HG03066 (cell line): ENCODE data around the gene DIP2C.
"Not testable (repeated sequence)": the region's sequence is repeated elsewhere in the genome, so short reads cannot be mapped to it uniquely, and the experiment has no call there.

Experiments used
- ATAC-seq: cut with Tn5 transposase; IDR thresholded peaks from one replicate; pipeline ENCODE4 v1.9.1; 2021; ENCODE audit warnings: low read depth; ENCODE audit not compliant: unreplicated experiment

DIP2C gene

DNA sequence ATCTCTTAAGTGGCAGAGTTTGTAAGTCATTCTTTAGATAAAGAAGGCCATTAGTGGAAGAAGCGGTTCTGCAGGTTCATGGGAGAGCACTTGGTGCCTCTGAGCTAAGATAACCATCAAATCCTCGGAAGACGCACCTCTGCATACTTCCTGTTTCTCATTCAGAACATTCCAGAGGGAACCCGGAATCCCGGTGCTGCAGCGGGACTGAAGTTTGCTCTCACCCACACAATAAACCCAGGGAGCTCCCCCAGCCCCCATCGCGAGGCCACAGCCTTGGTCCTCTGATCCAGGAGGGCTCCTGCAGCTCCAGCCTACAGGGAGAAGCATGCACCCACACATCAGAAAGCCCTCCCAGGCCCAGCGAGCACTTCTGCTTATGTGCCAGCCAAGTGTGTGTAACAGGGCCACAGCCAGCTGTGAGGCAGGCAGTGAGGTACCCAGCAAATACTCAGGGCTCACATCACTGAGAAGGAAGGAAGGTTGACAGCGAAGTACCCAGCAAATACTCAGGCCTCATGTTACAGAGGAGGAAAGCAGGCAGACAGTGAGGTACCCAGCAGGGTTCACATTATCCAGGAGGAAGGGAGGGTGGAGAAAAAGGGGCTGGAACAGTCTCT is 142.4 kb downstream of the DIP2C start:
- no peak for ATAC-seq

DNA sequence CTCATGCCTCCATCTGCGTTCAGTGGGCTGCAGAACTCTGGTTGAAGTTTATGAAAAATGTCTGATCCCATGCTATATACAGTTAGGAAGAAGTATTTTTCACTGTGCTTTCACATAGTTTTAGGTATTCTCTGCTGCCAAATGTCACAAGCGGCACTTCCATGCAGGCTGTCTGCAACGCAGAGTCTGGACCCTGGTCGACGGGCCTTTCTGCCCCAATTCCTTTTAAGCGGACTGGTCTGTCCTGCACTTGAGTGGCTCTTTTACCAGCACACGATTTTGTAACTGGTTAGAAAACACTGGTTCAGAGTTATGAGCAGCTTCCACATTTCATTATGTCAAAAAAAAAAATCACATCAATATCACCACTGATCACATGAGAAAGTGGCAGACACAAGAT is 143.0 kb downstream of the DIP2C start:
- no peak for ATAC-seq

DNA sequence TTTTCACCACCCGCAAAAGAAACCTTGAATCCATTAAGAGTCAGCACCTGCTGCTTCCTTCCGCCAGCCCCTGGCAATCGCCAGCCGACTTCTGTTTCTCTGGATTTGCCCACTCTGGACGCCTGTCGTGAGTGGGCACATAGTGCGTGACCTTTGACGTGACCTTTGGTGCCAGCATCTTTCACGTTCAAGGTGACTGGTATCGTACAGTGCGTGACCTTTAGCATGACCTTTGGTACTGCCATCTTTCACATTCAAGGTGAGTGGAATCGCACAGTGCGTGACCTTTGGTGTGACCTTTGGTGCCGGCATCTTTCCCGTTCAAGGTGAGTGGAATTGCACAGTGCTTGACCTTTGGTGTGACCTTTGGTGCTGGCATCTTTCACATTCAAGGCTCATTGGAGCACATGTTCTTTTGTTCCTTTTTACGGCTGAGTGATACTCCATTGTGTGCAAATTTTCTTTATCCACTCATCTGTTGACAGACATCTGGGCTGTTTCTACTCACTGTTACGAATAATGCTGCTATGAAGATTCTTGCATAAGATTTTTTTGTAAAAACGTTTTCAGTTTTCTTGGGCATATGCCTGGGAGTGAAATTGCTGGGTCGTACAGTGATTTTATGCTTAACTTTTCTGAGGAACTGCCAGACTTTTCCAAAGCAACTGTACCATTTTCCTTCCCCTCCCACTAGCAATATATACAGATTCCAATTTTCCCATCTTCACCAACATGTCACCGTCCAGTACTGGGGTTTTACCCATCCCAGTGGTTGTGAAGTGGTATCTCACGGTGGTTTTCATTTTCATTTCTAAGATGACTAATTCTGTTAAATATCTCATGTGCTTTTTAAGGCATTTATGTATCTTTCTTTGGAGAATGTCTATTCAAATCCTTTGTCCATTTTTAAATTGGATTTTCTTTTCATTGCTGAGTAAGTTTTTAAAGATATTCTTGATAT is 145.3 kb downstream of the DIP2C start:
- no peak for ATAC-seq

DNA sequence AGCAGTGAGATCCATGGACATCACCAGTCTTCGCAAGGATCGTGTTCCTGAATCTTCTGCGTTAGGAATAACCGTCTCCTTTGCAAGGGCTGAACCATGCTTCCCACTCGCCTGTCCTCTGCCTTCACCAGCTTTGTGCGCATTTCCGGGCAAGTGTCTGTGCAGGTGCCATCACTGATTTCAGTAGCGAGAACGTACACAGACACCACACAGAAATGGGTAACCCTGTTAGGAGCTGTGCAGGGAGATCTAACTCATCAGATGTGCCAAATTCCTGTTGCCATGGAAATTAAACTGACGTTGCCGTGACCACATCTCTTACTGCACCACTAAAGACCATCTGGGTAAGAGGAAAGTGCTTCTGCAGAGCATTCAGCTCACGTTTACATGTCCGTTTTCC is 146.3 kb downstream of the DIP2C start:
- no peak for ATAC-seq

DNA sequence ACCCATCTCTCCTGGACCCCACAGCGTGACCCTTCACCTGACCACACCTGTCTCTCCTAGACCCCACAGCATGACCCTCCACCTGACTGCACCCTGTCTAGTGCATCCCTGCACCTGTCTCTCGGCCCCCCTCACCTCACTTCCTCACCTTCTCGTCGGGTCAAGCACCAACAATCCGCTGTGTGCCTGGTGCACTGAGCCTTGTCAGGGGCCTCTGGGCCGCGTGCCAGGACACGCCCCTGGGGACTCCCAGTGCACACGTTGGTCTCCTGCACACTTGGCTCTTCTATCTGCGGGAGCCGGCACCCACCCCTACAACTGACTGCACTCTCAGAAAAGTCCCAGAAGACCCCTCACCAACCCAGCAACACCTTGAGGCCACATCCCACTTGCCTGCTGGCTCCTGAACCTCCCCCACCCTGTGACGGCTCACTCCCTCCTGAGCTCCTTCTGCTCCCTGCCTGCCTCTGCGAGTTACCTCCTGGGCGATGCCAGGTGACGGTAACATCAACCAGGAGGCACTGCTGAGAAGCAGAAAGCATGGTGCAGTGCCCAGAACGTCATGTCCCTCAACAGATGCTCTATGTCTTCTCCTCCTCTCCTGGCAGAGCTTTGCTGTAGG is 147.6 kb downstream of the DIP2C start:
- ATAC-seq, result no peak

DNA sequence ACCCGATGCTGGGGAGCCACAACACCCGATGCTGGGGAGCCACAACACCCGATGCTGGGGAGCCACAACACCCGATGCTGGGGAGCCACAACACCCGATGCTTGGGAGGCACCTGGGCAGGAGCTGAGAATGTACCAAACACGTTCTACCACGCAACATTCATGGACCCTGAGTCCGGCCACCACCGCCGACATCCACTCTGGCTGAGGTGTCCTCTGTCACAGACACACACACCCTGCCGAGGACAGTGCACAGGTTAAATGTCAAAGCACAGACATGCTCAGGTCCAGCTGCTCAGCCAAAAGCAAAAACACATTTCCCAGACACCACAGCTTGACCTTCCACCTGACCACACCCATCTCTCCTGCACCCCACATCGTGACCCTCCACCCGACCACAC is 148.4 kb downstream of the DIP2C start:
- ATAC-seq, result no peak

DNA sequence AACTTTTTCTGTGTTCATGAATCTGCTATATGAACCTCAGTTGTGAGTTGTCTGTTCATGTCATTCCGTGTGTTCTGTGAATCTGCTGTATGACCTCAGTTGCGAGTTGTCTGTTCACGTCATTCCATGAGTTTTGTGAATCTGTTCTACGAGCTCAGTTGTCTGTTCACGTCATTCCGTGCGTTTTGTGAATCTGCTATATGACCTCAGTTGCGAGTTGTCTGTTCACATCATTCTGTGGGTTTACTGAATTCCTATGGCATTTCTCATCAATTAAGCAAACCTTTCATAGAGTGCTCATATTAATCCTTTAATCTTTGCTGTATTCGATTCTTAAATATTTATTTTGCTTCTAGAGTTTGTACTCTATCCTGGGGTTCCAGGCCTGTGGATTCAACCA is 150.6 kb downstream of the DIP2C start:
- no peak for ATAC-seq

DNA sequence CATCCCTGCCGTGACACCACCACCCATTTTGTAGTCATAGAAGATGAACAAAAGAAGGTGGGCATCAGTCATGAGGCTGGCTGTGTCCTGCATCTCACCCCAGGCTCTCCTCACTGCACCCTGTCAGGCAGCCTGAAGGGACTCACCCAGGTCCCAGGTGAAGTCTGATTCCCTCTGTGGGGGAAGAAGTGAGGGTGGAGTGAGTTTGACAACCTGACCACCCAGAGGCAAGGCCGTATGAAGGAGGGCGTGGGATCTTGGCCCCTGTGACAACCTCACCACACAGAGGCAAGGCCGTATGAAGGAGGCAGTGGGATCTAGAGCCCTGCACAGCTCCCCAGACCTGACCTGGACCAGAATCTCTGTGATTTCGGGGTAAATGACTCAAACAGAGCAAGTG is 152.5 kb downstream of the DIP2C start:
- no peak for ATAC-seq

DNA sequence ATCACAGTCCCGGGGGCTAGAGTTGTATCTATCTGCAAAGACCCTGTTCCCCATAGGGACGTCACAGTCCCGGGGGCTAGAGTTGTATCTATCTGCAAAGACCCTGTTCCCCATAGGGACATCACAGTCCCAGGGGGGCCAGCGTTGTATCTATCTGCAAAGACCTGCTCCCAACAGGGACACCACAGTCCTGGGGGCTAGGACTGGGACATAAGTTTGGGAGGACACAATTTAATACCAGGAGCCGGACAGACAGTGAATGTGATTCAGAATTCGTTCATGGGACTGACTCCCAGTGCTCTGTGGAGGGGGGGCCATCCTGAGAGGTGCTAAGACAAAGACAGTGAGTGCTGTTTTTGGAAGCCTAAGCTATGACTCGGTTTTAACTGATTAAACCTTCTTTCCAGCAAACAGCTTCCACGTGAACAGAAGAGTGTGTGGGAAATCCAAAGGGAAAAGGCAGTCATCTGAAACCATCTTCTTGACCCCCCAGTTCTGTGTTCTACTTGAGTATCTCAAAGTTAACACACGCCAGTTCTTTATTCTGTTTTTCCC is 153.0 kb downstream of the DIP2C start:
- ATAC-seq, result no peak

DNA sequence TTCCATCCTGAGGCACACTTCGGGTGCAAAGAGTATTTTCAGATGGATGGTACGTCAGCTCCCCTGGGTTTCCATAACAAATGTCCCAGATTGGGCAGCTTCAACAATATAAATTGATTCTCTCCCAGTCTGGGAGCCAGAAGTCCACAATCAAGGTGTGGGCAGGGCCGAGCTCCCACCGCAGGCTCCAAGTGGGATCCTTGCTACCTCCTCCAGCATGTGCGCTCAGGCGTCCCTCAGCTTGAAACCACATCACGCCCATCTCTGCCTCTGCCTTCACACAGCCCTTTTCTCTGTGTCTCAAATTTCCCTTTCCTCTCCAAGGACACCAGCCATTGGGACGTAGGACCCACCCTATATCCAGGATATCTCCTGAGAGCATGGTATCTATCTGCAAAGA is 153.5 kb downstream of the DIP2C start:
- no peak for ATAC-seq

DNA sequence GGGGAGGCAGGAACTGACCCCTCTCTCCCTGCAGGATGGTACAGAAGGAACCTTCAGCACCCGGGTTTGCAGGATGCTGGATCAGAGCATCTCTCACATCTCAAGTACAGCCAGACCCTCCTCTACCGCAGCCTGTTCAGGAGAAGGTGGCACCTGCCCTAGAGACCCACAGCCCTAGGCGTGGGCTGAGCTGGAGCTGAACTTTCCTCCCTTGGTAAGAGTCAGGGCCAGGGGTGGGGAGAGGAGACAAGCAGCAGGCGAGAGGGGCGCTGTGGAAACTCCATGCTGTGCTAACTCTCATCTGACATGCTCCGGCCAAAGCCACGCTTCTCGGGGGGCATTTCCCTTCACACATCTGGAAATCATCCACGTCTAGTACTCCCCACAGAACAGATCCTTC is 154.4 kb downstream of the DIP2C start:
- ATAC-seq, result no peak

DNA sequence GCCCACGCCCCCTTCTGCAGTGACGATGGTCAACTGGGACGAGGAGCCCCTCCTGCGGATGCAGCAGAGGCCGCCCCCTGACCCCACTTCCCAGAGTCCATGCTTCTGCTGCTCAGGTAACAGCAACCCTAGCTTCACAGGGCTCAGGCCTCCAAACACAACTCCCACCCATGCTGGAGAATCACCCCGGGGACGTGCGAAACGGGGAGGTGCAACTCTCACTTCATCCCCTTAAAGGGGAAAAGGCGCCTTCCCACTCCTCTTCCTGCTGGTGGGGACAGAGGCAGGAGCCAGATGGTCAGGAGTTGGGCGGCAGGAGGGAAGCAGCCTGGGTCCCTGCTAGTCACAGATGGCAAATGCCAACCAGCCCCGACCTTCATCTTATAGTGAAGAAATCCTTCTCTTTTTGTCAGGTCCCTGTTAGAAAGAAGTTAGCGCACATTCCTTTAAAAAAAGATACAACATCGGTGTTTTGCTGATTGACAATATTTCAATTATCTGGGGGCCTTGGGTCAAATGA is 155.4 kb downstream of the DIP2C start:
- no peak for ATAC-seq

DNA sequence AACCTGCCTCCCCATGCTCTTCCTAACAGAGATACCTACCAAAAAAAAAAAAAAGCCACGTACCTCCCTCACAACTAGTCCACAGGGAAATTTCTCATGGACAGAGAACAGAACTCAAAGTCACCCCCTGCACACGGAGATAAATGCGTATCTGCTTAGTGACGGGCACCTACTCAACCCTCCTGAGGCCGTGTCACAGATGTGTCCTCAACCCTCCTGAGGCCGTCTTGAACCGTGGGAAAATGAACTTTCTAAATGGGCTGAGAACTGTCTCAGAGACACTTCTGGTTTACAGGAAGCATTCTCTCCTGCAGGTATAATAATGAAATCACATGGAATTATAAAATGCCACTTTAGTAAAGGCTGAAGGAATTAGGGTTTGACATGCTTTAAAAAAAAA is 155.9 kb downstream of the DIP2C start:
- ATAC-seq, result no peak

DNA sequence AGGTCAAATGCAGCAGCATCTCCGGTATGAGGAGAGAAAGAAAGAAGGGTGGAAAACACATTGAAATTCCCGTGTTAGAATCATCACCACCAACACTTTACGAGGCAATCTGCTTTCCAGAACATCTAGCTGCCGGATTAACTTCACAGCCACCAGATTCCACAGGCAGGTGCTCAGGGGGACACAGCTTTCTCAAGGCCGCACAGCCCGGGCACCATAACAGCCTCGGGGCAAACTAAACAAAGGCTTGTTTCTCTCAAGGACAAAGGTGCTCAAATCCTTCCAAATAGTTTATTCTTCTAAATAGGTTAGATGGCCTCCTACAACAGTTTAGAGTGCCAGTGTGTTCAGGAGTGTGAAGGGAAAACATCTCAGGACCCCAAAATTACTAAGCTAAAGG is 156.3 kb downstream of the DIP2C start:
- ATAC-seq, result no peak

DNA sequence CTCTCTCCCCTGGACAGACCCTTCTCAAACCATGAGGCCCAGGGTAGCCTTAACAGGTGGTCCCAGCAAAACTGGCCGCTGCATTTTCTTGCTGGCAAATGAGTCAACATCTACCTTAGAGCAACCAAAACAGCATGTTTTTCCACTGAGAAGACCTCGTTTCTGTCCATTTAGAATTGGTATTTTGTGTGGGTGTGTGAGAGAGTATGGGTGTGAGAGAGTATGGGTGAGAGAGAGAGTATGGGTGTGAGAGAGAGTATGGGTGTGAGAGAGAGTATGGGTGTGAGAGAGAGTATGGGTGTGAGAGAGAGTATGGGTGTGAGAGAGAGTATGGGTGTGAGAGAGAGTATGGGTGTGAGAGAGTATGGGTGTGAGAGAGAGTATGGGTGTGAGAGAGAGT is 157.1 kb downstream of the DIP2C start:
- ATAC-seq, result not testable (repeated sequence)

DNA sequence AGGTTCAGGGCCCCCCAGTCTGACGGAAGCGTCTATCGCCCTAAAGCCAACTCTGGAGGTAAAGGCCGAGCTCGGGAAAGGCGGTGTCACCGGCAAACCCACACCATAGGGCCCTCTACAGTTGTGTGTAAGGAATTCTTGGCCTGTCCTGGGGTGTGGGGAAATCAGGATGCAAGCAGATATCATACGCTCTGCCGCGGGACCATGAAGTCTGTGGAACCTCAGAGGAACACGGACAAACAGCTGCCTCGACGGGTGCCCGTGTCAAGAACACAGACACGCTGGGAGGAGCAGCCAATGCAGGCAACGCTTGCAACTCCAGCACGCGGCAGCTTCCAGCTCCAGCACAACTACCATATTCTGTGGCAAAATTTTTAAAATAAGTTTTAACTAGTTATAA is 157.9 kb downstream of the DIP2C start:
- ATAC-seq, result no peak

DNA sequence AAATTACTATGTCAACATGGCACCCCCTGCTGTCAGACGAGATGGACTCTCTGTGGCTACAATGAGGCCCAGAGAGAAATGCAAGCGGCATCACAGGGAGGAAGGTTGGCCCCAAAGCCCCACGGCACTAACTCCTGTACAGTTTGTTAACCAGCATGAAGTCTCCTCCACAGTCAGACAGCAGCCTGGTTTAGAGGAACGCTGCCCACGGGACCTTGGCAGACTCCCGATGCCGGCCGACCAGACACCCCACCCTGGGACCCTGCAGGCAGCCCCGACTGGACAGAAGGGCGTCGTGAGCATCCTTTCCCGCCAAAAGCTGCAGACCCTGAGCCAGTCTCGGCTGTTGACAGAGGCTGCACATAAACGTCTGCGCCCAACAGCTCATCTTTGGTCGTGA is 158.8 kb downstream of the DIP2C start:
- no peak for ATAC-seq

DNA sequence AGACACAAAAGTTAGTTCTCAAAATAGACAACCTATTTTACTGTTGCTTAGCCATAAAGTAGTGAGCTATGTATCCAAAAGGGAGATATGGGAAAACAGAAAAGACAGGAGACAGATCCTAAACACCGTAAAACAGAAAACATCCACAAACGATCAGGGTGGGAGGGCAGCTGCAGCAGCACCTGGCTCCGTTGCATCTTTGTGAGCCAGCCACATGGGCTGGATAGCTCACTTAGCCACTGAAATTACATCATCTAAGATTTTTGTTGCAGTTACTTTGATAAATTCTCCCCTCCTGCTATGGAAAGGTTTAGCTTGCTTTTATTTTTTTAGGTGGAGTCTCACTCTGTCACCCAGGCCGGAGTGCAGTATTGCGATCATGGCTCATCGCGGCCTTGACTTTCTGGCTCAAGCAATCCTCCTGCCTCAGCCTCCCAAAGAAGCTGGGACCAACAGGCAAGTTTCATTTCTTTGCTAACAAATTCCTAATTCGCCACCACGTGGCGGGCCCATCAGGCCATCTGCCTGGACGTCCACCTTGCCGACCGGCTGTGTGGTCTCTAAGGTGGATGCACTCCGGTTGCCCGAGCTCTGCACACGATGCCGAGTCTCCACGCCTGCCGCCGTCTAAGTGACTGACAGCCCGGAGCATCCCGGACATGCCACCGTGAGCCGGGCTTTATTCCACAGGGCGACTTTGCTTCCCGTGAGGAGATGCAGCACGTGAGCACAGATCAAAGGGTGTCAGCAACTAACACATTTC is 159.8 kb downstream of the DIP2C start:
- ATAC-seq, result no peak

DNA sequence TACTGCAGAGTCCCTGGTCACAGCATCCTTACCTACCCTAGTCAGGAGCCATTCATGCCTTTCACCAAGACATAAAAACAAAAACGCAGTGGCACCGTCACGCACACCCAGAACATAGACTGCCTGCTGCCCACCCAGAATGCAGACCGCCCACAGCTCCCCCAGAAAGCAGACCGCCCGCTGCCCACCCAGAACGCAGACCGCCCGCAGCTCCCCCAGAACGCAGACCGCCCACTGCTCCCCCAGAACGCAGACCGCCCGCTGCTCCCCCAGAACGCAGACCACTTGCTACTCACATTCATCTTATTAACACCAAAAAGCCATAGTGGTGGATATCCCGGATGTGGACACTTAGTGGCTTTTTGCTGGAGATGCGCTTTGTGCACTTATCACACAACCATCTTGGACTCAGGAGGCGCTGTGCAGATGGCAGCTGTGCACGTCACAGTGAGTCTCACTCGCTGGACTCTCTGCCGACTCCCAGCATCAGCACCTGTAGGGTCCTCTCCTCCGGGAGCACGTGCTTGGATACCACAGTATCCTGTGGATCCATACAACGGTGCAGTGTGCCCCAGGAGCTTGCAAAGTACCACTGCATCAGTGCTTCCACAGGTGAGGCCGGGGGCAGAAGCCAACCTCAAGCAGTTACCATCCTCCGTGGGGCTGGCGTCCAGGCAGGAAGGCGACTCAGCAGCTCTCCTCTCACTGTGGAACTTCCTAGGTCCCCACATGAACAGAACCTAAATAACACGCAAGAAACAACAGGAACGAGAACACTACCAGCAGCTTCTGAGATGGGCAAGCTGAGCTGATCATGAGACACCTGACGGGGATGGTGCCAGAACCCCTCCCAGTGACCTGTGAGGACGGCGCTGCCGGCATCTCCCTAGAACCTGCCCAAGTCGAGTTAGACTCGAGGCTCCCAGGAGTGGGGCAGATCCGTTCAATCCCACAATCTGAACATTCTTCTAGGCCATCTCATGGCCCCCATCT is 161.0 kb downstream of the DIP2C start:
- no peak for ATAC-seq
